ENCODE results near the gene NPAS3.

NPAS3 gene

GRCh38 chr14:33271891-33272290, 333.2 kb downstream of the NPAS3 start:
- H3K4me3 ChIP-seq (ENCODE audit: low read depth in 1 of 2, low read length in 2 of 2) = no peak overlapping the region
- H3K9ac ChIP-seq (ENCODE audit: low read depth, low read length) = no peak overlapping the region
- no peaks in the 10 kb centered on the region for H3K79me2 ChIP-seq (ENCODE audit: insufficient read depth, low read length)
- H3K4me2 ChIP-seq (ENCODE audit: insufficient read depth, low read length) = no peak overlapping the region
- H3K9me3 ChIP-seq (ENCODE audit: insufficient read depth, low read length, severe bottlenecking) = no peaks in the 10 kb centered on the region
- H4K20me1 ChIP-seq (ENCODE audit: insufficient read depth, low read length) = no peaks in the 10 kb centered on the region
- H2AFZ ChIP-seq (ENCODE audit: low read depth, low read length) = no peak overlapping the region
- H3K4me1 ChIP-seq (ENCODE audit: insufficient read depth, low read length) = no peaks in the 10 kb centered on the region
- no peak for ATAC-seq (ENCODE audit: insufficient read depth, low read depth)
- H3K27ac ChIP-seq (ENCODE audit: low read length) = no peak overlapping the region
- H3K36me3 ChIP-seq (ENCODE audit: insufficient read depth, low read length) = no peaks in the 10 kb centered on the region
- TF ChIP-seq EZH2 (IDR thresholded peaks at IDR 0.05; ENCODE audit: borderline replicate concordance, low read depth, low read length, severe bottlenecking) = no peak
- no peak for TF ChIP-seq CTCF (IDR thresholded peaks at IDR 0.05; ENCODE audit: borderline replicate concordance, extremely low read depth, low read length, poor library complexity, severe bottlenecking)
- no peak for DNase-seq
- peaks cover 5% of the 10 kb centered on the region for H3K27me3 ChIP-seq (ENCODE audit: insufficient read depth, low read length, poor library complexity)

- H3K9me3 ChIP-seq (ENCODE audit: insufficient read depth, low read length, severe bottlenecking) = no peaks in the 10 kb centered on the region
- no peak overlapping the region for H3K27ac ChIP-seq (ENCODE audit: low read length)
- H4K20me1 ChIP-seq (ENCODE audit: insufficient read depth, low read length) = no peaks in the 10 kb centered on the region
- no peak overlapping the region for H3K9ac ChIP-seq (ENCODE audit: low read depth, low read length)
- ATAC-seq (ENCODE audit: insufficient read depth, low read depth) (no peak), DNase-seq (no peak)
- no peaks in the 10 kb centered on the region for H3K79me2 ChIP-seq (ENCODE audit: insufficient read depth, low read length)
- H3K27me3 ChIP-seq (ENCODE audit: insufficient read depth, low read length, poor library complexity) = no peaks in the 10 kb centered on the region
- H3K4me3 ChIP-seq (ENCODE audit: low read depth in 1 of 2, low read length in 2 of 2) = no peak overlapping the region
- no peak overlapping the region for H3K4me2 ChIP-seq (ENCODE audit: insufficient read depth, low read length)
- no peak for TF ChIP-seq CTCF (IDR thresholded peaks at IDR 0.05; ENCODE audit: borderline replicate concordance, extremely low read depth, low read length, poor library complexity, severe bottlenecking)
- TF ChIP-seq EZH2 (IDR thresholded peaks at IDR 0.05; ENCODE audit: borderline replicate concordance, low read depth, low read length, severe bottlenecking) = no peak
- H3K4me1 ChIP-seq (ENCODE audit: insufficient read depth, low read length) = no peaks in the 10 kb centered on the region
- no peaks in the 10 kb centered on the region for H3K36me3 ChIP-seq (ENCODE audit: insufficient read depth, low read length)
- H2AFZ ChIP-seq (ENCODE audit: low read depth, low read length) = no peak overlapping the region
Measured at GRCh38 chr14:33273978-33274377, 335.3 kb downstream of the NPAS3 start.

GRCh38 chr14:33275879-33276278, 337.2 kb downstream of the NPAS3 start:
- H3K4me1 ChIP-seq (ENCODE audit: insufficient read depth, low read length) = no peaks in the 10 kb centered on the region
- H2AFZ ChIP-seq (ENCODE audit: low read depth, low read length) = no peak overlapping the region
- H3K9ac ChIP-seq (ENCODE audit: low read depth, low read length) = no peak overlapping the region
- H3K27me3 ChIP-seq (ENCODE audit: insufficient read depth, low read length, poor library complexity) = no peaks in the 10 kb centered on the region
- ATAC-seq (ENCODE audit: insufficient read depth, low read depth) = no peak
- no peak overlapping the region for H3K4me3 ChIP-seq (ENCODE audit: low read depth in 1 of 2, low read length in 2 of 2)
- no peak overlapping the region for H3K4me2 ChIP-seq (ENCODE audit: insufficient read depth, low read length)
- no peaks in the 10 kb centered on the region for H4K20me1 ChIP-seq (ENCODE audit: insufficient read depth, low read length)
- no peak for DNase-seq
- no peaks in the 10 kb centered on the region for H3K9me3 ChIP-seq (ENCODE audit: insufficient read depth, low read length, severe bottlenecking)
- TF ChIP-seq EZH2 (IDR thresholded peaks at IDR 0.05; ENCODE audit: borderline replicate concordance, low read depth, low read length, severe bottlenecking) = no peak
- no peak for TF ChIP-seq CTCF (IDR thresholded peaks at IDR 0.05; ENCODE audit: borderline replicate concordance, extremely low read depth, low read length, poor library complexity, severe bottlenecking)
- H3K36me3 ChIP-seq (ENCODE audit: insufficient read depth, low read length) = no peaks in the 10 kb centered on the region
- H3K27ac ChIP-seq (ENCODE audit: low read length) = no peak overlapping the region
- no peaks in the 10 kb centered on the region for H3K79me2 ChIP-seq (ENCODE audit: insufficient read depth, low read length)

GRCh38 chr14:33279865-33280264, 341.2 kb downstream of the NPAS3 start:
- Histone ChIP-seq H3K27me3 (ENCODE audit: insufficient read depth, low read length, poor library complexity) (no peaks in the 10 kb centered on the region), H3K9ac (ENCODE audit: low read depth, low read length) (no peak overlapping the region), H3K9me3 (ENCODE audit: insufficient read depth, low read length, severe bottlenecking) (no peaks in the 10 kb centered on the region), H3K4me2 (ENCODE audit: insufficient read depth, low read length) (no peak overlapping the region), H3K27ac (ENCODE audit: low read length) (no peak overlapping the region), H4K20me1 (ENCODE audit: insufficient read depth, low read length) (no peaks in the 10 kb centered on the region), H3K36me3 (ENCODE audit: insufficient read depth, low read length) (no peaks in the 10 kb centered on the region), H3K4me1 (ENCODE audit: insufficient read depth, low read length) (no peaks in the 10 kb centered on the region), H3K4me3 (ENCODE audit: low read depth in 1 of 2, low read length in 2 of 2) (no peak overlapping the region), H2AFZ (ENCODE audit: low read depth, low read length) (no peak overlapping the region), H3K79me2 (ENCODE audit: insufficient read depth, low read length) (no peaks in the 10 kb centered on the region)
- TF ChIP-seq CTCF (IDR thresholded peaks at IDR 0.05; ENCODE audit: borderline replicate concordance, extremely low read depth, low read length, poor library complexity, severe bottlenecking) (no peak), EZH2 (IDR thresholded peaks at IDR 0.05; ENCODE audit: borderline replicate concordance, low read depth, low read length, severe bottlenecking) (no peak)
- ATAC-seq (ENCODE audit: insufficient read depth, low read depth) (no peak), DNase-seq (no peak)

Measured in DND-41 (cell line).